PFSK-1 (cell line): ENCODE data around the gene ARAP1.

Experiments
- POLR2AphosphoS5 ChIP-seq: IDR thresholded peaks from 2 replicates; pipeline ENCODE4 v1.6.1; 2012; ENCODE audit warnings: low read depth, mild to moderate bottlenecking, control low read depth, low read length, moderate library complexity
- REST ChIP-seq, 2 experiments: IDR thresholded peaks; 2 replicates each; pipeline versions ENCODE4 v1.6.1 to v1.8.0; 2011 to 2012; ENCODE audit warnings: low read depth in 2 of 2, low read length in 2 of 2, control low read depth in 1 of 2, inconsistent platforms in 1 of 2, mild to moderate bottlenecking in 1 of 2, moderate library complexity in 1 of 2; ENCODE audit not compliant: insufficient read depth in 1 of 2
- SIN3A ChIP-seq: IDR thresholded peaks from 2 replicates; pipeline ENCODE4 v1.6.1; 2012; ENCODE audit warnings: mild to moderate bottlenecking, low read length, moderate library complexity, borderline replicate concordance; ENCODE audit not compliant: insufficient read depth

- TF ChIP-seq REST (IDR thresholded peaks at IDR 0.05; ENCODE audit: insufficient read depth in 1 of 2, low read depth in 2 of 2, low read length in 2 of 2) (no peak), SIN3A (no peak), POLR2AphosphoS5 (no peak)
These were observed 41.9 kb downstream of the ARAP1 start for GRCh38 chr11:72710278-72710677.
